PC-3 (cell line): Measurements from ENCODE around the gene RAB4A. TPM values are rescaled to one million over a fixed set of nuclear protein-coding genes. Genes with fewer than 3 reads are reported as not detected.

Experiments
- ATAC-seq: fragments of 200-7000 bp; cut with Tn5 transposase; 2 replicates; pipeline ENCODE4 v1.9.1; 2020; ENCODE audit warnings: mild to moderate bottlenecking, moderate library complexity
- BruUV-seq: library from RNA; stranded (reverse); fragments of 400-500 nt; replicated peaks from 2 replicates; lab custom pipeline; 2021; lab: Mats Ljungman, UMichigan
- CTCF ChIA-PET: fragments of 300-600 bp; sonication (Branson Sonifier 250); formaldehyde crosslinking; loops from one replicate; lab custom pipeline; 2022; ENCODE audit warnings: antibody characterized with exemption; lab: Charles Lee
- POLR2A ChIA-PET: fragments of 300-600 bp; sonication (Branson Sonifier 250); formaldehyde crosslinking; loops from one replicate; lab custom pipeline; 2022; ENCODE audit warnings: antibody characterized with exemption; ENCODE audit not compliant: unreplicated experiment; lab: Charles Lee
- DNase-seq: peaks from one replicate; pipeline ENCODE4 v3.0.0-alpha.2; 2015
- H2AFZ ChIP-seq: fragments of 300-600 bp; sonication (generic); 2 replicates; pipeline ENCODE4 v1.6.0; 2016; ENCODE audit warnings: antibody characterized with exemption, low read length
- H3F3A ChIP-seq: fragments of 300-600 bp; sonication (generic); one replicate; pipeline ENCODE4 v1.6.0; 2017; ENCODE audit warnings: antibody characterized with exemption, low read length, control low read depth, mild to moderate bottlenecking; ENCODE audit not compliant: unreplicated experiment
- H3K27ac ChIP-seq: fragments of 300-600 bp; sonication (generic); 2 replicates; pipeline ENCODE4 v1.5.1; 2016; ENCODE audit warnings: mild to moderate bottlenecking, low read length
- H3K27me3 ChIP-seq: fragments of 300-600 bp; sonication (generic); 2 replicates; pipeline ENCODE4 v1.6.1; 2016; ENCODE audit warnings: low read length, mixed read lengths
- H3K36me3 ChIP-seq: fragments of 300-600 bp; sonication (generic); 2 replicates; pipeline ENCODE4 v1.6.1; 2016; ENCODE audit warnings: low read depth, mixed run types, low read length, mixed read lengths
- H3K4me1 ChIP-seq: fragments of 300-600 bp; sonication (generic); 2 replicates; pipeline ENCODE4 v1.5.1; 2016; ENCODE audit warnings: low read length; ENCODE audit not compliant: insufficient read depth
- H3K4me2 ChIP-seq: fragments of 300-600 bp; sonication (generic); 2 replicates; pipeline ENCODE4 v1.6.0; 2016; ENCODE audit warnings: low read length
- H3K4me3 ChIP-seq: fragments of 300-600 bp; sonication (generic); 2 replicates; pipeline ENCODE4 v1.5.1; 2016; ENCODE audit warnings: mild to moderate bottlenecking, low read length, mixed read lengths
- H3K79me2 ChIP-seq: fragments of 300-600 bp; sonication (generic); 2 replicates; pipeline ENCODE4 v1.6.1; 2017; ENCODE audit warnings: low read length, mixed read lengths
- H3K9ac ChIP-seq: fragments of 300-600 bp; sonication (generic); 2 replicates; pipeline ENCODE4 v1.6.0; 2016; ENCODE audit warnings: mild to moderate bottlenecking, low read length
- H3K9me2 ChIP-seq: fragments of 300-600 bp; sonication (generic); replicated peaks from 2 replicates; pipeline ENCODE4 v1.6.1; 2016; ENCODE audit warnings: mixed run types, low read length, mixed read lengths
- H3K9me3 ChIP-seq: fragments of 300-600 bp; sonication (generic); 2 replicates; pipeline ENCODE4 v1.6.1; 2016; ENCODE audit warnings: low read length, mixed read lengths
- H4K20me1 ChIP-seq: fragments of 300-600 bp; sonication (generic); 2 replicates; pipeline ENCODE4 v1.6.1; 2016; ENCODE audit warnings: low read length, mixed read lengths
- EZH2 ChIP-seq: fragments of 300-600 bp; sonication (generic); IDR thresholded peaks from one replicate; pipeline ENCODE4 v1.6.1; 2017; ENCODE audit warnings: antibody characterized with exemption, mild to moderate bottlenecking, low read length; ENCODE audit not compliant: unreplicated experiment
- EZH2phosphoT487 ChIP-seq: fragments of 300-600 bp; sonication (generic); IDR thresholded peaks from 2 replicates; pipeline ENCODE4 v1.6.1; 2018; ENCODE audit warnings: mild to moderate bottlenecking, antibody characterized with exemption, low read length, borderline replicate concordance
- intact Hi-C: fragments of 100-400 bp; cut with micrococcal nuclease; formaldehyde crosslinking; loops from 2 replicates; pipeline ENCODE4 v1.9.0; 2023
- total RNA-seq: library from RNA; depleted of rRNA; stranded (reverse); fragments of >200 nt; gene quantifications from 2 replicates; pipeline ENCODE4 v1.2.3, GENCODE V29; 2014
- TF ChIP-seq, protein P1 (sequence below): fragments of 300-600 bp; sonication (generic); conservative IDR thresholded peaks from 2 replicates; pipeline ENCODE4 v1.5.1; 2017; ENCODE audit warnings: antibody characterized with exemption, low read depth, mild to moderate bottlenecking, low read length

Gene RAB4A
- total RNA-seq, 1 experiment from 2014 or later = 67.0 TPM

DNA sequence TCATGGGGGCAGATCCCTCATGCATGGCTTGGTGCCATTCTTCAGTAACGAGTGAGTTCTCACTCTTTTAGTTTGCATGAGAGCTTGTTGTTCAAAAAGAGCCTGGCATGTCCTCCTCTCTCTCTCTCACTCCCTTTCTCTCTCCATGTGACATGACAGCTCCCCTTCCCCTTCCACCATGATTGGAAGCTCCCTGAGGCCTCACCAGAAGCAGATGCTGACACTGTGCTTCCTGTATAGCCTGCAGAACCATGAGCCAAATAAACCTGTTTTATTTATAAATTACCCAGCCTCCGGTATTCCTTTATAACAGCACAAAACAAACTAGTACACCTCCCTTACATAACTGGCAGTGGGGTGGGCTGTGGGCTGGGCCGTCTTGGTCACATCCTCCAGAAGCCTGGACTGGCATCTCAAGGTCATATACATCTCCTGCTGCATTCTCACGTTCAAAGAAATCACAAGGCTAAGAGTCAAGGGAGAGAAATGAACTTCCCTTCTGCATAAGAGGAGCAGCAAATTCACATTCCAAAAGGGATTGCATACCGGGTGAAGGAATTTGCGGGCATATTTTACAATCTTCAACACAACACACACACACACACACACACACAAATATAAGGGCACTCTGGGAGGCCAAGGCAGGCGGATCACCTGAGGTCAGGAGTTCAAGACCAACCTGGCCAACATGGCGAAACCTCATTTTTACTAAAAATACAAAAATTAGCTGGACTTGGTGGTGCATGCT lies 74.2 kb downstream of the RAB4A start:
- no peak for ATAC-seq
- CTCF ChIA-PET = no interaction called here

DNA sequence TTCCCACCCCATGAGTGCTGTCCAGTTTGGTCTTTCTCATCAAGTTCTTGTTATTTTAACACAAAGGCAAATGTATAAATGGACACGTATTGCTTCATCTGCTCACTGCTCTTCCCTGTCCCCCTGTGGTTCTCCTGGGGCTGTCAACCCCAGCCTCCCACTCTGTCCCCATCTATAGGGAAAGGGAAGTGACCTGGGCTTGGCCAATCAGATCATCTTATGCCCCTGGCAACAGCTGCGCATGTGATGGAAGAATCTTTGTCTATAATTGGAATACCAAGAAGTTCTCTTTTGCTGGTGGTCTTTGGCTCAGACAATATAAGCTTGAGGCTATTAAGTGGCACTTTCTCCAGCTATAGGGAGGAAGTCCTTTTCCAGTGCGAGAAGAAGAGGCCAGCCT lies 76.6 kb downstream of the RAB4A start:
- no peak for DNase-seq
- Histone ChIP-seq H3K27ac (no peak overlapping the region), H3K9me2 (no peaks in the 10 kb centered on the region), H3K9me3 (no peaks in the 10 kb centered on the region), H2AFZ (no peak overlapping the region), H3F3A (no peaks in the 10 kb centered on the region), H3K9ac (no peak overlapping the region), H3K27me3 (peaks cover 11% of the 10 kb centered on the region), H4K20me1 (no peaks in the 10 kb centered on the region), H3K4me2 (no peak overlapping the region), H3K4me1 (peaks cover 6% of the 10 kb centered on the region; the same call in 1 of the 2 replicates), H3K4me3 (no peak overlapping the region), H3K79me2 (no peaks in the 10 kb centered on the region), H3K36me3 (no peaks in the 10 kb centered on the region)
- ChIA-PET POLR2A (no interaction called here), CTCF (no interaction called here)
- TF ChIP-seq, protein P1, sequence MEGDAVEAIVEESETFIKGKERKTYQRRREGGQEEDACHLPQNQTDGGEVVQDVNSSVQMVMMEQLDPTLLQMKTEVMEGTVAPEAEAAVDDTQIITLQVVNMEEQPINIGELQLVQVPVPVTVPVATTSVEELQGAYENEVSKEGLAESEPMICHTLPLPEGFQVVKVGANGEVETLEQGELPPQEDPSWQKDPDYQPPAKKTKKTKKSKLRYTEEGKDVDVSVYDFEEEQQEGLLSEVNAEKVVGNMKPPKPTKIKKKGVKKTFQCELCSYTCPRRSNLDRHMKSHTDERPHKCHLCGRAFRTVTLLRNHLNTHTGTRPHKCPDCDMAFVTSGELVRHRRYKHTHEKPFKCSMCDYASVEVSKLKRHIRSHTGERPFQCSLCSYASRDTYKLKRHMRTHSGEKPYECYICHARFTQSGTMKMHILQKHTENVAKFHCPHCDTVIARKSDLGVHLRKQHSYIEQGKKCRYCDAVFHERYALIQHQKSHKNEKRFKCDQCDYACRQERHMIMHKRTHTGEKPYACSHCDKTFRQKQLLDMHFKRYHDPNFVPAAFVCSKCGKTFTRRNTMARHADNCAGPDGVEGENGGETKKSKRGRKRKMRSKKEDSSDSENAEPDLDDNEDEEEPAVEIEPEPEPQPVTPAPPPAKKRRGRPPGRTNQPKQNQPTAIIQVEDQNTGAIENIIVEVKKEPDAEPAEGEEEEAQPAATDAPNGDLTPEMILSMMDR = no peak
- TF ChIP-seq EZH2 = no peak
- TF ChIP-seq EZH2phosphoT487 = no peak
- intact Hi-C loops = no loop called here
- no peak for ATAC-seq
- no TSS peak for BruUV-seq

More for the DNA sequence above, 74.2 kb downstream of the RAB4A start:
- TF ChIP-seq EZH2phosphoT487 (no peak), EZH2 (no peak)
- TF ChIP-seq, protein P1 = no peak
- Histone ChIP-seq H3K4me1 (peaks cover 13% of the 10 kb centered on the region), H3K27me3 (no peaks in the 10 kb centered on the region), H3K4me3 (no peak overlapping the region), H3K9ac (no peak overlapping the region), H3K9me2 (no peaks in the 10 kb centered on the region), H3K9me3 (no peaks in the 10 kb centered on the region), H3K4me2 (no peak overlapping the region), H3K36me3 (no peaks in the 10 kb centered on the region), H3F3A (no peaks in the 10 kb centered on the region), H3K79me2 (peaks cover 18% of the 10 kb centered on the region), H4K20me1 (no peaks in the 10 kb centered on the region), H3K27ac (no peak overlapping the region), H2AFZ (no peak overlapping the region)
- no peak for DNase-seq
- intact Hi-C loops = loop anchor here (5.0 kb wide), 2 partner anchors 42 to 97 kb away; no protein-coding TSS in a partner anchor
- BruUV-seq = no TSS peak
- POLR2A ChIA-PET = no interaction called here
